Measurements from ENCODE around the gene HPS3. TPM values are rescaled to one million over a fixed set of nuclear protein-coding genes. Genes with fewer than 3 reads are reported as not detected.

The HPS3 gene
- total RNA-seq, 1 experiment from 2014 or later = 11.3 TPM

- no peak for ATAC-seq
- no peak overlapping the region for H3K4me3 ChIP-seq (ENCODE audit: low read length)
- no peak for DNase-seq
- no peak overlapping the region for H2AFZ ChIP-seq (ENCODE audit: low read length)
- H4K20me1 ChIP-seq (ENCODE audit: low read length) = no peaks in the 10 kb centered on the region
- no peak overlapping the region for H3K9ac ChIP-seq (ENCODE audit: low read length)
- H3K79me2 ChIP-seq (ENCODE audit: low read length) = no peaks in the 10 kb centered on the region
- no peaks in the 10 kb centered on the region for H3K27me3 ChIP-seq (ENCODE audit: low read length)
- H3K9me3 ChIP-seq (ENCODE audit: low read length) = no peaks in the 10 kb centered on the region
- TF ChIP-seq CTCF (conservative IDR thresholded peaks at IDR 0.05; ENCODE audit: low read depth, low read length) (no peak), EZH2phosphoT487 (IDR thresholded peaks at IDR 0.05; ENCODE audit: borderline replicate concordance, low read length) (no peak), EZH2 (IDR thresholded peaks at IDR 0.05; ENCODE audit: low read length, unreplicated experiment) (no peak)
- no peak overlapping the region for H3K27ac ChIP-seq (ENCODE audit: low read length)
- ChIA-PET POLR2A (ENCODE audit: unreplicated experiment) (no interaction called here), CTCF (no interaction called here)
- no peaks in the 10 kb centered on the region for H3F3A ChIP-seq (ENCODE audit: low read length, unreplicated experiment)
- H3K4me1 ChIP-seq (ENCODE audit: insufficient read depth, low read length) = no peaks in the 10 kb centered on the region
- intact Hi-C loops (cut with micrococcal nuclease) = no loop called here
- no peaks in the 10 kb centered on the region for H3K9me2 ChIP-seq (replicated peaks; ENCODE audit: low read length)
- BruUV-seq (replicated peaks) = no TSS peak
- H3K4me2 ChIP-seq (ENCODE audit: low read length) = no peak overlapping the region
- no peaks in the 10 kb centered on the region for H3K36me3 ChIP-seq (ENCODE audit: low read depth, low read length)
These were observed 14.3 kb upstream of the HPS3 start for GRCh38 chr3:149115114-149115513.

GRCh38 chr3:149118724-149119123 lies 10.7 kb upstream of the HPS3 start:
- intact Hi-C loops (cut with micrococcal nuclease) = no loop called here
- Histone ChIP-seq H3F3A (ENCODE audit: low read length, unreplicated experiment) (no peaks in the 10 kb centered on the region), H3K36me3 (ENCODE audit: low read depth, low read length) (no peaks in the 10 kb centered on the region), H3K9me2 (replicated peaks; ENCODE audit: low read length) (no peaks in the 10 kb centered on the region), H2AFZ (ENCODE audit: low read length) (no peak overlapping the region), H3K27me3 (ENCODE audit: low read length) (no peaks in the 10 kb centered on the region), H3K9me3 (ENCODE audit: low read length) (no peaks in the 10 kb centered on the region), H3K79me2 (ENCODE audit: low read length) (no peaks in the 10 kb centered on the region), H3K4me3 (ENCODE audit: low read length) (no peak overlapping the region), H3K4me1 (ENCODE audit: insufficient read depth, low read length) (0 out of 2 replicates have a peak, but pooled peaks cover 4% of the 10 kb centered on the region), H3K9ac (ENCODE audit: low read length) (no peak overlapping the region), H3K4me2 (ENCODE audit: low read length) (no peak overlapping the region), H4K20me1 (ENCODE audit: low read length) (no peaks in the 10 kb centered on the region), H3K27ac (ENCODE audit: low read length) (no peak overlapping the region)
- DNase-seq = no peak
- CTCF ChIA-PET = interaction anchor here (0.8 kb wide), 1 partner anchor 163 kb away, joined by 4 read pairs; no protein-coding TSS in a partner anchor
- POLR2A ChIA-PET (ENCODE audit: unreplicated experiment) = no interaction called here
- TF ChIP-seq CTCF (conservative IDR thresholded peaks at IDR 0.05; ENCODE audit: low read depth, low read length) (no peak), EZH2phosphoT487 (IDR thresholded peaks at IDR 0.05; ENCODE audit: borderline replicate concordance, low read length) (no peak), EZH2 (IDR thresholded peaks at IDR 0.05; ENCODE audit: low read length, unreplicated experiment) (no peak)
- BruUV-seq (replicated peaks) = no TSS peak
- no peak for ATAC-seq

GRCh38 chr3:149119466-149119865 lies 10.0 kb upstream of the HPS3 start:
- H4K20me1 ChIP-seq (ENCODE audit: low read length) = no peaks in the 10 kb centered on the region
- H3K27ac ChIP-seq (ENCODE audit: low read length) = no peak overlapping the region
- intact Hi-C loops (cut with micrococcal nuclease) = no loop called here
- no peaks in the 10 kb centered on the region for H3F3A ChIP-seq (ENCODE audit: low read length, unreplicated experiment)
- H3K9me2 ChIP-seq (replicated peaks; ENCODE audit: low read length) = no peaks in the 10 kb centered on the region
- no TSS peak for BruUV-seq (replicated peaks)
- no peak overlapping the region for H3K4me3 ChIP-seq (ENCODE audit: low read length)
- H3K36me3 ChIP-seq (ENCODE audit: low read depth, low read length) = no peaks in the 10 kb centered on the region
- H2AFZ ChIP-seq (ENCODE audit: low read length) = no peak overlapping the region
- no peaks in the 10 kb centered on the region for H3K79me2 ChIP-seq (ENCODE audit: low read length)
- H3K9me3 ChIP-seq (ENCODE audit: low read length) = no peaks in the 10 kb centered on the region
- ATAC-seq = no peak
- no peak overlapping the region for H3K4me2 ChIP-seq (ENCODE audit: low read length)
- POLR2A ChIA-PET (ENCODE audit: unreplicated experiment) = no interaction called here
- no peak overlapping the region for H3K9ac ChIP-seq (ENCODE audit: low read length)
- H3K4me1 ChIP-seq (ENCODE audit: insufficient read depth, low read length) = 0 out of 2 replicates have a peak, but pooled peaks cover 4% of the 10 kb centered on the region
- CTCF ChIA-PET = no interaction called here
- H3K27me3 ChIP-seq (ENCODE audit: low read length) = no peaks in the 10 kb centered on the region
- TF ChIP-seq CTCF (conservative IDR thresholded peaks at IDR 0.05; ENCODE audit: low read depth, low read length) (no peak), EZH2 (IDR thresholded peaks at IDR 0.05; ENCODE audit: low read length, unreplicated experiment) (no peak), EZH2phosphoT487 (IDR thresholded peaks at IDR 0.05; ENCODE audit: borderline replicate concordance, low read length) (no peak)
- DNase-seq = no peak

All from PC-3 (cell line).